SK-N-SH treated with all-trans-retinoic acid at 6 μM for 48 hours (cell line): Measurements from ENCODE around the gene KLHL3.

Experiments used
- ATAC-seq: fragments of 200-7000 bp; cut with Tn5 transposase; 3 replicates; pipeline ENCODE4 v1.9.1; 2020; ENCODE audit warnings: mild to moderate bottlenecking, moderate library complexity
- BACH2 ChIP-seq: fragments of 250-450 bp; sonication (Bioruptor Pico); IDR thresholded peaks from 2 replicates; pipeline ENCODE4 v1.9.0; 2021; ENCODE audit warnings: mild to moderate bottlenecking, borderline replicate concordance
- CREB5 ChIP-seq: fragments of 250-450 bp; sonication (Bioruptor Pico); IDR thresholded peaks from 2 replicates; pipeline ENCODE4 v1.5.1; 2020; ENCODE audit warnings: low read depth, mild to moderate bottlenecking, moderate library complexity
- CSDC2 ChIP-seq: fragments of 250-450 bp; sonication (Bioruptor Pico); IDR thresholded peaks from 2 replicates; pipeline ENCODE4 v1.5.0; 2020; ENCODE audit warnings: mild to moderate bottlenecking, moderate library complexity
- ESRRG ChIP-seq: fragments of 250-450 bp; sonication (Bioruptor Pico); IDR thresholded peaks from 2 replicates; pipeline ENCODE4 v1.6.1; 2021; ENCODE audit warnings: mild to moderate bottlenecking
- GLIS3 ChIP-seq: fragments of 250-450 bp; sonication (Bioruptor Pico); IDR thresholded peaks from 2 replicates; pipeline ENCODE4 v1.5.0; 2020; ENCODE audit warnings: mild to moderate bottlenecking, moderate library complexity
- ISL1 ChIP-seq: fragments of 250-450 bp; sonication (Bioruptor Pico); IDR thresholded peaks from 2 replicates; pipeline ENCODE4 v2.1.2; 2022; ENCODE audit warnings: mild to moderate bottlenecking, moderate library complexity
- OSR1 ChIP-seq: fragments of 250-450 bp; sonication (Bioruptor Pico); IDR thresholded peaks from 2 replicates; pipeline ENCODE4 v1.8.0; 2022; ENCODE audit warnings: moderate library complexity, mild to moderate bottlenecking, inconsistent platforms
- PATZ1 ChIP-seq: fragments of 250-450 bp; sonication (Bioruptor Pico); IDR thresholded peaks from 2 replicates; pipeline ENCODE4 v1.8.0; 2020; ENCODE audit warnings: mild to moderate bottlenecking, moderate library complexity, borderline replicate concordance
- POU6F1 ChIP-seq: fragments of 250-450 bp; sonication (Bioruptor Pico); IDR thresholded peaks from 2 replicates; pipeline ENCODE4 v1.8.0; 2021; ENCODE audit warnings: low read depth, mild to moderate bottlenecking, moderate library complexity, borderline replicate concordance
- PPARA ChIP-seq: fragments of 250-450 bp; sonication (Bioruptor Pico); IDR thresholded peaks from 2 replicates; pipeline ENCODE4 v1.5.0; 2020; ENCODE audit warnings: mild to moderate bottlenecking, borderline replicate concordance
- RARB ChIP-seq: fragments of 250-450 bp; sonication (Bioruptor Pico); IDR thresholded peaks from 2 replicates; pipeline ENCODE4 v1.8.0; 2021; ENCODE audit warnings: mild to moderate bottlenecking, moderate library complexity
- TCF4 ChIP-seq: fragments of 250-450 bp; sonication (Bioruptor Pico); IDR thresholded peaks from 2 replicates; pipeline ENCODE4 v1.8.0; 2021; ENCODE audit warnings: mild to moderate bottlenecking, moderate library complexity, borderline replicate concordance
- TOX ChIP-seq: fragments of 250-450 bp; sonication (Bioruptor Pico); IDR thresholded peaks from 2 replicates; pipeline ENCODE4 v1.8.0; 2021; ENCODE audit warnings: mild to moderate bottlenecking, moderate library complexity, borderline replicate concordance
- TSHZ2 ChIP-seq: fragments of 250-450 bp; sonication (Bioruptor Pico); IDR thresholded peaks from 2 replicates; pipeline ENCODE4 v1.5.0; 2020; ENCODE audit warnings: mild to moderate bottlenecking, moderate library complexity
- ZC3H10 ChIP-seq: fragments of 250-450 bp; sonication (Bioruptor Pico); IDR thresholded peaks from 2 replicates; pipeline ENCODE4 v1.5.1; 2021; ENCODE audit warnings: mild to moderate bottlenecking, moderate library complexity
- ZFP3 ChIP-seq: fragments of 250-450 bp; sonication (Bioruptor Pico); IDR thresholded peaks from 2 replicates; pipeline ENCODE4 v1.5.0; 2020; ENCODE audit warnings: mild to moderate bottlenecking, moderate library complexity
- ZFP30 ChIP-seq: fragments of 450-650 bp; formaldehyde crosslinking; IDR thresholded peaks from 2 replicates; pipeline ENCODE4 v1.5.0; 2022; ENCODE audit warnings: mild to moderate bottlenecking, moderate library complexity
- ZNF565 ChIP-seq: fragments of 450-650 bp; formaldehyde crosslinking; conservative IDR thresholded peaks from 2 replicates; pipeline ENCODE4 v1.5.0; 2020; ENCODE audit warnings: low read depth, mild to moderate bottlenecking, moderate library complexity
- ZNF70 ChIP-seq: fragments of 450-650 bp; formaldehyde crosslinking; IDR thresholded peaks from 2 replicates; pipeline ENCODE4 v1.5.0; 2020; ENCODE audit warnings: mild to moderate bottlenecking, moderate library complexity
- ZNF8 ChIP-seq: fragments of 450-650 bp; formaldehyde crosslinking; IDR thresholded peaks from 2 replicates; pipeline ENCODE4 v1.5.0; 2020; ENCODE audit warnings: mild to moderate bottlenecking, moderate library complexity
- TF ChIP-seq, protein P1 (sequence below): fragments of 250-450 bp; sonication (Bioruptor Pico); IDR thresholded peaks from 2 replicates; pipeline ENCODE4 v1.5.1; 2021; ENCODE audit warnings: mild to moderate bottlenecking, moderate library complexity

Gene KLHL3

DNA sequence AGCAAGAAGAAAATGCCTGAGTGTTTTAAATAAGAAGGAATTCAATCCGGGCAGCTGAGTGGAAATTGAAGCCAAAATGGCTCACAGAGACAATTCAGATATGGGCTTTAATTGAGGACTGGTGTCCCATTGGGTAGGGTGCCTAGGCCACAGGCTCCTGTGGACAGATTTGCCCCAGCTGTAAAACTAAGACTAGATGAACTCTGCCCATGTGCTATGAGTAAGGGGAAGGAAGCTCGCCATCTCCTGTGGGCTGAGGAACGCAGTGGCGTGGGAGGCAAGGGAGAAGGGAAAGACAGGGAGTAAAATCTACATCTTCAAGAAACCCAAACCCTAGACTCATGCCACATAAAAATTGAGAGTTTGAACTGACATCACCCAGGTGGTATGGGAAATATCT lies 66.1 kb downstream of the KLHL3 start:
- TF ChIP-seq ZC3H10 (CRISPR knock-in tag): no peak
- TF ChIP-seq ZFP3 (CRISPR knock-in tag): no peak
- TF ChIP-seq ZNF70 (CRISPR knock-in tag): no peak
- TF ChIP-seq, protein P1, sequence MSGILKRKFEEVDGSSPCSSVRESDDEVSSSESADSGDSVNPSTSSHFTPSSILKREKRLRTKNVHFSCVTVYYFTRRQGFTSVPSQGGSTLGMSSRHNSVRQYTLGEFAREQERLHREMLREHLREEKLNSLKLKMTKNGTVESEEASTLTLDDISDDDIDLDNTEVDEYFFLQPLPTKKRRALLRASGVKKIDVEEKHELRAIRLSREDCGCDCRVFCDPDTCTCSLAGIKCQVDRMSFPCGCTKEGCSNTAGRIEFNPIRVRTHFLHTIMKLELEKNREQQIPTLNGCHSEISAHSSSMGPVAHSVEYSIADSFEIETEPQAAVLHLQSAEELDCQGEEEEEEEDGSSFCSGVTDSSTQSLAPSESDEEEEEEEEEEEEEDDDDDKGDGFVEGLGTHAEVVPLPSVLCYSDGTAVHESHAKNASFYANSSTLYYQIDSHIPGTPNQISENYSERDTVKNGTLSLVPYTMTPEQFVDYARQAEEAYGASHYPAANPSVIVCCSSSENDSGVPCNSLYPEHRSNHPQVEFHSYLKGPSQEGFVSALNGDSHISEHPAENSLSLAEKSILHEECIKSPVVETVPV: no peak
- TF ChIP-seq TSHZ2 (CRISPR knock-in tag): no peak
- no peak for TF ChIP-seq CSDC2 (CRISPR knock-in tag)
- no peak for TF ChIP-seq ZNF8
- TF ChIP-seq ISL1 (CRISPR knock-in tag): no peak
- no peak for TF ChIP-seq PATZ1 (CRISPR knock-in tag)
- TF ChIP-seq RARB: no peak
- TF ChIP-seq BACH2 (CRISPR knock-in tag): no peak
- no peak for TF ChIP-seq TOX (CRISPR knock-in tag)
- no peak for TF ChIP-seq GLIS3 (CRISPR knock-in tag)
- no peak for TF ChIP-seq POU6F1 (CRISPR knock-in tag)
- no peak for TF ChIP-seq ESRRG
- no peak for TF ChIP-seq ZFP30 (CRISPR knock-in tag)
- TF ChIP-seq OSR1 (CRISPR knock-in tag): no peak
- no peak for ATAC-seq

GRCh38 chr5:137668637-137669036 lies 67.3 kb downstream of the KLHL3 start:
- no peak for ATAC-seq
- no peak for TF ChIP-seq CREB5 (CRISPR knock-in tag)
- TF ChIP-seq BACH2 (CRISPR knock-in tag): no peak
- TF ChIP-seq ESRRG: no peak
- no peak for TF ChIP-seq OSR1 (CRISPR knock-in tag)
- TF ChIP-seq ISL1 (CRISPR knock-in tag): no peak
- no peak for TF ChIP-seq PPARA (CRISPR knock-in tag)
- no peak for TF ChIP-seq ZC3H10 (CRISPR knock-in tag)
- TF ChIP-seq POU6F1 (CRISPR knock-in tag): no peak
- TF ChIP-seq GLIS3 (CRISPR knock-in tag): no peak
- TF ChIP-seq, protein P1: no peak
- no peak for TF ChIP-seq ZNF70 (CRISPR knock-in tag)
- no peak for TF ChIP-seq PATZ1 (CRISPR knock-in tag)
- TF ChIP-seq ZFP30 (CRISPR knock-in tag): no peak
- TF ChIP-seq TCF4 (CRISPR knock-in tag): no peak
- no peak for TF ChIP-seq ZNF565 (CRISPR knock-in tag)
- TF ChIP-seq TOX (CRISPR knock-in tag): no peak
- TF ChIP-seq TSHZ2 (CRISPR knock-in tag): no peak
- no peak for TF ChIP-seq ZFP3 (CRISPR knock-in tag)
